HG02678 (cell line): Measurements from ENCODE around the gene ADPGK.
A peak's percentile ranks its signal among the peaks of the same experiment; 100 is the strongest.
"Not testable (repeated sequence)": the region's sequence is repeated elsewhere in the genome, so short reads cannot be mapped to it uniquely, and the experiment has no call there.

Source experiments
- ATAC-seq: cut with Tn5 transposase; IDR thresholded peaks from one replicate; pipeline ENCODE4 v1.9.1; 2021; ENCODE audit warnings: mild to moderate bottlenecking, moderate library complexity; ENCODE audit not compliant: unreplicated experiment

ADPGK gene

DNA sequence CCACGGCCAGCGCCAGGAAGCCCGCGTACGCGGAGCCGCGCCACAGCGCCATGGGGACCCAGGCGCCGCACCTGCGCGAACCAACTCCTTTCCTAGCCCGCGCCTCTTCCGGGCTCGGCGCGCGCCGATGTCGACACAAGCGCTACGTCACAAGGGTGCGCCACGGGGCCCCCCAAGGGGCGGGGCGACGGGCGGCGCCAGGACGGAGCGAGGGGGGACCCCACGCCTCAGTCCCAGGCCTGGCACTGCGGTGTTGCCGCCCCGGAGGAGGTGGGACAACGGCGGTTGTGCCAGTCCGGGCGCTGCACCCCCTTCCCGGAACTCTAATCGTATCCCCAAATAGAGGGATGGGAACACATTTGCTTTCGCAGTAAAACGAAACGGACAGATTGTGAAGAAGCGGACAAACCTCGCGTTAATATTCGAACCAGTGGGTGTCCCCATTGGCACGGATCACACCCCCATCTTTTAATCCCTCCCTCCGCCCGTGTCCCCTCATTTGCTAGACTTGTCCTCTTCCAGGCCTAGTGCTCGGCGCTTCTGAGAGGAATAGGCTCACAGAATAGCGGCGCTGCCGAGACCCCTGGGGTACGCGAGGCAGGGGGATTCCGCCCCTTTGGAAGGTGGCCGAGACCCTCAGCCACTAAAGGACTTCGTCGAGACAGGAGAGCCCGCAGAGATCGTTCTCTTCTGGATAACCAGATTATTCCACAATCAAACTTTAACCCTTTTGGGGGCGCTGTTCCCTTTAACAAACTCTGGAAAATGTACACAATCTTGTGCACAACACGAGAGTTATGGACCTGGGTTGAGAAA lies at the start of gene ADPGK:
Gene ADPGK (minus strand): TSS at position 119 of the 816 bp plus-strand sequence. CDS start 67 bp downstream, at position 52.
- ATAC-seq: peak; percentile 81

DNA sequence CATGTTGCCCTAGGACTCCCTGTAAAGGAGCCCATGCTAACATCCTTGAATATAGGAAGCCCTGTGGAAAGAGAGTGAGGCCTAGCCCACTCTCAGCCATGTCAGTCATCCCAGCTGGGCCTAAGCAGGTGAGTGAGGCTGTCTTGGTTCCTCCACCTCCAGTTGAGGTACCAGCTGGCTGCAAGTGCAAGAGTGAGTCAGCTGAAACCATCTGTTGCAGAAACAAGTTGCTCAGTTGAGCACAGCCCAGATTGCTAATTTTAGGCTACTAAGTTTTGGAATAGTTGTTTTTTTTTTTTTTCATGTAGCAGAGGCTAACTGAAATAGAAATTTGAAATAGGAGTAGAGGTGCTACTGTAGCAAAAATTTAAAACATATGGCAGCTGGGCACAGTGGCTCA lies 43.7 kb upstream of the ADPGK start:
- no peak for ATAC-seq

DNA sequence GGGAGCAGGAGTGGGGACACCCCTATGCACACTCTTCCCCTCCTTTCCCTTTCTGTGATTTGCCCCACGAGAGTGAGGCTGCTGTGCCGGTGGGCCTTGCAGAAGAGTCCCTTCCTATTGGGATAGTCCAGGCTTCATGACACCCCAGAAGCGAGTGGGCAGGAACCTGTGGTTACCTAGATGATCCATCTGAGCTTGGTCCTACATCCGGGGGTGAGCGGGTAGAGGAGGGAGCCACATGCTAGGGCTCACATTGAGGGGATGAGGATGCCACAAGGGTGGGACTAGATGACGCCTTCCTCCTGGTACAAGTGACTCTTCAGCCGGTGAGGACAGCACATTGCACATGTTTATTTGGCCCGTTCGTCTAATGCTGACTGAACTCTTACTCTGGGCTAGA lies 43.1 kb upstream of the ADPGK start:
- no peak for ATAC-seq

DNA sequence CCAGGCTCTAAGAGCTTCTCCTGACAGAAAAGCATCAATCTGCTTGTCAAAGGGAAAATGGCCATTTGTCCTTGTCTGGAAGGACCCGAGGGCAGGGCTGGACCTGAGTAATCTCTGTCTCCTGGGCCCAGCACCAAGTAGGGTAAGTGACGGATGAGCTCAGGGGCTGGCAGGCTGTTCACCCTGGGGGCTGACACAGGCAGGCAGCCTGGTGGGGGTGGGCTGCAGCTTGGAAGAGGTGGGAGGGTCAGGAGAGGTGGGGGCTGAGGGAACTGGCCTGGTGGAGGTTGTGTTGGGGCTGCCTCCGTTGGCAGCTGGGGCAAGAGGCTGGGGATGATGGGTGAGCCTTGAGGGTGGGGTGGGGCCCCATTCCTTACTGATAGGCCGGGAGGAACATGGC lies 42.3 kb upstream of the ADPGK start:
- no peak for ATAC-seq

DNA sequence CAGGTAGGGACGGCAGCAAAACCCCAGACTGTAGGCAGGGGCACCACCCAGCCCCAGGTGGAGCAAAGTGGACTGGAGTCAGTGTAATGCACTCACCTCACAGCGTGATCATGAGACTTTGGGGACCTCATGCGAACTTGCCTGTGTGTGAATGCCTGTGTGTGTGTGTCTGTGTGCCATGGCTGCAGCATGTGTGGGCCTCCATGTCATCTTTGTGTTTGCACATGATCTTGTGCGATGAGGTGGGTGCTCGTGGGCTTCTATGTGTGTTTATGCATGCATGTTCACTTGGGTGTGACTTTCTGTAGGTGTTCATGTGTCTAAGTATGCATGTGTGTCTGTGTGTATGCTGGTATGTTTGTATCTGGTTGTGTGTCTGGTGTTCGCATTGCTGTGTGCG lies 41.2 kb upstream of the ADPGK start:
- no peak for ATAC-seq

DNA sequence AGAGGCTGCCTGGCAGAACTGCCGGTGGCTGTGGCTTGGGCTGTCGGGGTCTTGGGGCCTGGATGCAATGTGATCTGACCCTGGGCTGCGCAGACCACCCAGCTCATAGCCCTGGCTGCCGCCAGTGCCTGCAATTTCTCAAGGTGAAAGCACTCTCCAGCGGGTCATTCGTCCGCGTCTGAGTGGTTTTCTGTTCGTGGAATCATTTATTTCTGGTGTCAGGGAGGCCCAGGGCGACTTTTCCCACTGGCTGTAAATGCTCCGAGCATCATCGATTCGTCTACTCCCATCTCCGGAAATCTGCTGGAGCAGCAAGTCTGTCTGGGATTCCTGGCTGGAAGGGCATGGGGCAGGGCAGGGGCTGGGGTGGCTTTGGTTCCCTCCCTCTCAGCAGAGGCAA lies 40.6 kb upstream of the ADPGK start:
- ATAC-seq: no peak

DNA sequence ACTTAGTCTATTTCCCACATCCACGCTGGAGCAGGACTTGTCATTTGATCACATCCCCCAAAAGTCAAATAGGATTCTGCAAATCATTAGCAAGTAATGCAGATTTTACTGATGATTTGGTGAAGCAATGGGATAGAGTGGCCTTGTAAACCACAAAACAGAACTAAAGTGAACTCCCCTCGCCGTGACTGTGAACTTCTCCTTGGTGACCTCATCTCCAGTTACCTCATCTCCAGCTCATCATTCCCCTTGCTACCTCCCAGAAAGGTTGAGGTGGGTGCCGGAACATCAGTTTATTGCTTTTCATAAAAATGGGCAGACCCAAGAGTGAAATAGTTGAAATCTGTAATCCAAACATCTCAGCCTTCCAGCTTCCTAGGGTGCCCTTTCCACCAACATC lies 36.7 kb upstream of the ADPGK start:
- no peak for ATAC-seq

DNA sequence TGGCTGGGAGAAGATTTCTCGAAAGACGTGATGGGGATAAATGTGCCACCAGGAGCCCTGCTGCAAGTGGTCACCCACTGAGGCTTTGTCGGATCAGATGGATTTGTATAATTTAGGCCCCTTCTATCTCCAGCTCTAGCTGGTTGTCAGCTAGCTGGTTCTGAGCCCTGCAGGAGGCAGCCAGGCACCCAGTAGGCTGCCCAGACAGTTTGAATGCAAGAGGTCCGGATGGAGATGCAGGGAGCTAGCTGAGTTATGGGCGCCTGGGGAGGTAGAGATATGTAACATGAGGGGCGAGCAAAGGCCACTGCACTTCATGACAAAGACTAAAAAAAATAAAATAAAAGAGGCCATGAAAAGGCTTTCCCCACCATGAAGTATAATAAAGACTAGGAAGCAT lies 35.1 kb upstream of the ADPGK start:
- ATAC-seq: no peak

DNA sequence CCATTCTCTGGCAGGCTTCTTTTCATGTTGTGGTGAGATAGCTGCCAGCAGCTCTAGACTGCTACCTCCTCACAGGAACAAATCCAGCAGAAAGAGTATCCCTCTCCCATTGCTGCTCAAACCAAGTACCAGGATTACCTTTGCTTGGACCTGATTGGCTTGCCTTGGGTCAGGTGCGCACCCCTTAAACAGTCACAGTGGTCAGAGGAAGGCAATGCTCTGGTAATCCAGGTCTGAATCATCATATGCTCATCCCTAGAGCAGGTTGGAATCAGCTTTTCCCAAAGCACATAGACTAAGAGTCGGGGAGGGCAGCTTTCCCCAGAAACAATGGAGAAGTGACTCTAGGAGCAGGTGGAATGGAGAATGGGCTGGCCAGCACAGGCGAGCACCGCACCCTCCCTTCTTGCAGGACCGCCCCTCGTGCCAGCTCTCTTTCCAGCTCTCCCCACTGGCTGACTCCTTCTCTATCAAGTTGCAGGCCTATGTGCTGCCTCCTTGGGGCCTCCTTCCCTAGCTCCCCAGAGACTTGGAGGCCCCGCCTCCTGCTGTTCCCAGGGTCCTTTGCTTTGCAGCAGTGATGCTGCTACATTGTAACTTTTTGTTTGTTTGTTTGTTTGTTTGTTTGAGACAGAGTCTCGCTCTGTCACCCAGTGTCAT lies 29.9 kb upstream of the ADPGK start:
- no peak for ATAC-seq

DNA sequence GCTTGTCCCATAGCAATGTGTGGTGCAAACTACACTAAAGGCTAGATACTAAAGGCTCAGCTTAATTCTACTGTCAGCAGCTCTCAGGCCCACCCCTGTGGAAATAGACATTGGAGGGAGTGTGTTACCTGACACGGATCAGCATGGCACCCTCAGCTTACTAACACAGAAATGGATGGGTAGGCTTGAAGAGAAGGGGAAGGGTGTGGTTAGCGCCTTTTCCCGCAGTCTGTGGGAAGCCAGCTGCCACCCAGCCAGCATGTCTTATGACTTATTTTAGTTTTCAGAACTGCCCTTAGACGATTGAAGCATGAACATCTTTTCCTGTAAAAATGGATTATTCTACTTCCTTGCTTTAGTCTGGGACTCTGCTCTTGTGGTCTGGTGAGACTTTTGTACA lies 25.8 kb upstream of the ADPGK start:
- no peak for ATAC-seq

DNA sequence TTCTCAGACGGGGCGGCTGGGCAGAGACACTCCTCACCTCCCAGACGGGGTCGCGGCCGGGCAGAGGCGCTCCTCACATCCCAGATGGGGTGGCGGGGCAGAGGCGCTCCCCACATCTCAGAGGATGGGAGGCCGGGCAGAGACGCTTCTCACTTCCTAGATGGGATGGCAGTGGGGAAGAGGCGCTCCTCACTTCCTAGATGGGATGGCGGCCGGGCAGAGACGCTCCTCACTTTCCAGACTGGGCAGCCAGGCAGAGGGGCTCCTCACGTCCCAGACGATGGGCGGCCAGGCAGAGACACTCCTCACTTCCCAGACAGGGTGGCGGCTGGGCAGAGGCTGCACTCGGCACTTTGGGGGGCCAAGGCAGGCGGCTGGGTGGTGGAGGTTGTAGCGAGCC lies 23.8 kb upstream of the ADPGK start:
- not testable (repeated sequence) for ATAC-seq

DNA sequence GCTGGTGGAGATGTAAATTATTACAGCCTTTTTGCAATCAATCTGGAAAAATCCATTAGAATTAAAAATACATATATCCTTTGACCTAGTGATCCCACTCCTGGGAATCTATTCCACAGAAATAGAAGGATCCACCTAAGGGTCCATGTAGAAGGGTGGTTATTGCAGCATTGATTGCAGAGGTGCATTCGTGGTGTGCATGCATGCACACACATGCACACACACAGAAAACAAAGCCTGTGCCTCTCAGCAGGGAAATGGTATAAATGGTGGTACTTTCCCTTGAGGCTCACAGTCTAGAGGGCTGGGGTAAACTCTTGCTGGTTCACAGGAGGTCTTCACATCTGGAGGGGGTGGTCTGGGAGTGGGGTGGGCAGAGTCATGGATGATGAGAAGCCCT lies 19.4 kb upstream of the ADPGK start:
- ATAC-seq: no peak

DNA sequence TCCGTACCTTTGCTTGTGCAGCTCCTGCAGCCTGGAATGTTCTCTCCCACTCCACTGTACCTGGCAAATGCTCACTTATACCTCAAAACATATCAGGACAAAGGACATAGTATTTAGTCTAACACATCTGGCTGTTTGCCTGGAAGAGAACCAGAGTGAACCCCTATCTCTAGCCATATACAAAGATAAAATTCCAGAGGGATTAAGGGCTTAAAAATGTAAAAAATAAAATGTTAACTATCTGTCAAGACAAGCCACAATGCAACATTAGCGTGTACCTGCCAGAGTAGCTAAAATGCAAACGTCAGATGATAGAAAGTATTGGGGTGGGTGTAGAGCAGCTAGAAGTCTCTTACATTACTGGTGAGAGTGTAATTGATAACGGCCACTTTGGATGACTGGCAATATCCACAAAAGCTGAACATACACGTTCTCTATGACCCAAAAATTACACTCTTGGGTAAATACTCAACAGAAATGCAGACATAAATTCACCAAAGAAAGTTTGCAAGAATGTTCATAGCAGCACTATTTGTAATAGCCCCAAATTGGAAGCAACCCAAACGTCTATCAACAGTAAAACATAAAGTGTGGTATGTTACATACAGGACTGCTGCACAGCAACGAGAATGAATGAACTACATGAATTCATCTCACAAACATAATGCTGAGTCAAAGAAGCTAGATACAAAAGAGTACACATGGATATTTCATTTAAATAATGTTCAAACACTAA lies 18.2 kb upstream of the ADPGK start:
- no peak for ATAC-seq

DNA sequence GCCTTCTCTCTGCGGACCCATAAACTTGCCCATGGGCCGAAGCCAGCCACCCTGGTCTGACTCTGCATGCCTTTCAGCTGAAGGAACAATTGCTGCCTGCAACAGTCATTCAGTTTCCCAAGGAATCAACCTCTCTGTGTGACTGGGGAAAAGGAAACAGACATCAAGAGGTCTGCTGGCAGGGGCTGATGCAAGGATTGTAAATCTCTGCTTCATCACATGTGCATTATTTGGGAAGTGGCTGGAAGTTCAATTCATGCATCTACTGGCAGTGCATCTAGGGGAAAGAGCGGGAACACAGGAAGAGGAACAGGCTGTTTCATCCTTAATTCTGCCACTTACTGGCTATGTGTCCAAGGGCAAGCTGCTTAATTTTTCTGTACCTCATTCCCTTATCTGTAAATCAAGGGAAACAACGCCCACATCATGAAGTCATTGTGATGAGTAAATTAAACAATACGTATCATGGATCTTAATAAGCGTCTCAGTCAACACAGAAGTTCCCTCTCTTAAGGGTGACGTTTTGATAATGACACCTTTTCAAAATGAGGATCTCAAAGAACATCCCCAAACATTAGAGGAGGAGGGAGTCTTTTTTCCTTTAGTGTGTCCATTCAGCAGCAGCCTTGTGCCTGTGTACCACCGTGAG lies 17.4 kb upstream of the ADPGK start:
- no peak for ATAC-seq

DNA sequence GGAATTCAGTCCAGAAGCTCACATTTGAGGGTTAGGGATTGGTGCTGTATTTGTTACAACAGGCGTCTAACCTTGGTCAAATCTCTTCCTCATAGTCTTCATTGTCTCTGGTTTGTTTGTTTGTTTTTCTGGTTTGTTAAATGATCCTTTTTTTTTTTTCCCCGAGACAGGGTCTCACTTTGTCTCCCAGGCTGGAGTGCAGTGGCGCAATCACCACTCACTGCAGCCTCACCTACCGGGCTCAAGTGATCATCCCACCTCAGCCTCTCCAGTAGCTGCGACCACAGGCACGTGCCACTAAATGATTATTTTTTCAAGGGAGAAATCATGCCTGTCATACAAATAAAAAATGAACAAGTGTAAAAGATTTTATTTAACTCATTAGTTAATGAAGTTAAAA lies 14.3 kb upstream of the ADPGK start:
- ATAC-seq: no peak

DNA sequence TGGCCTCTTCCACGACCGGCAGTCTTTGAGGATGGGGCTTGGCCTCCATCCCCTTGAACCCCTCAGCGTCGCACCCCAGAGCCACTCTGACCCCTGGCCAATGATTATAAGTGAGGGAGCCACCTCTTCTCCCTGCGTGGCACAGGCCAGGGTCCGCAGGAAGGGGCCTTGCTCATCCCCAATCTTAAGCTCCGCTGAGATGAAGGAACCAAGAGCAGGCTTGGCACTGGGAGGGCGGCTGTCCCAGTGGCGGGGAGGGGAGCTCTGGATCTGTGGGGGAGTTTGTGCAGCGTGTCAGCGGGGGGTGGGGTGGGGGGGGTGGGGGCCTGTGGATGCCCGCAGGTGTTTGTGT lies 13.8 kb upstream of the ADPGK start:
- no peak for ATAC-seq

DNA sequence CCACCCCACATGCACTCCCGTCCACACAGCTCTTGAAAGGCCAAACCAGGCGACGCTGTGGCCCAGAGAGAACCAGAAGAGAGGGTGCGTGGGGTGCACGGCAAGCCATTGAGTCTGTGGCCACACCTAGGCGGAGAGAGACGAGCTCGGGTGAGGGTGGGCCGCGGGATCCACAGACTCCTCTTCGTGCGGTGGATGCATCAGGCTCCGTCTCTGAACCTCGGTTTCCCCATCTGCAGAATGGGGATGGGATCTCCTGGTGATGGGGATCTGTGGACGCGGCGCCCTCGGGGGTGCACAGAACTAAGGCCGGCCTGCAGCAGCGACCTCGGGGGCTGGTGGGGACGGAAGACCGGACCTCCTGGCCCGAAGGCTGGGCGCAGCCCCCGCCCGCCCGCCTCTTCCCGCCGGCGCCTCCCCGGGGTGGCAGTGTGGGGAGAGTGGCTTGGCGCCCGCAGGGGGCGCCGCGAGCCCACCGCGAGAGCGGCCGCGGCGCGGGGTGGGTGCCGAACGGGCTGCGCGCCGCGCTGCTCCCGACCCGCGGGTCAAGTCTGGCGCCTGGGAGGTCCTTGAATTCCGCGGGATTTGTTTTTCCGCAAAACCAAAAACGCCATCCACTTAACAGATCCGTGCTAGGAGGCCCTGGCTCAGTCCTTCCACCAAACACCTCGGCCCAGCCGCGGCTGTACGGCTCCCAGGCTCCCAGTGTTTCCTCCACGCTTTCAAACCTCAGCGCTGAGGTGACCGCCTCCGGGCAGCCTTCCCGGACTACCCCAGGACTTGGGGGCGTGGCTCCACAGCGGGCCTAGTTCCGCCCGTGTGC lies 13.2 kb upstream of the ADPGK start:
- peak; percentile 56 for ATAC-seq

DNA sequence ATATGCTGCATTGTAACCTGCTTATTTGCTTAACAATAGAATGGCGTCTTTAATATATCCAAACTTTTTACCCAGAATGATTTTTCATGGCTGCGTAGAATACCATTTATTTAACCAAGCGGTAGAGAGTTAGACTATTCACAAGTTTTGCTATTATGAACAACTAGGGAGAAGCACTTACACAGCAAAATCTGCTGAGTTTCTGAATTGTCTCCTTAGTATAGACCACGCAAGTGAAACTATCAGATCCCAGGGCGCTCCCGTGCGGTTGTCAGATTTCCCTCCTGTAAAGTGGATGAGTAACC lies 12.6 kb upstream of the ADPGK start:
- ATAC-seq: no peak

DNA sequence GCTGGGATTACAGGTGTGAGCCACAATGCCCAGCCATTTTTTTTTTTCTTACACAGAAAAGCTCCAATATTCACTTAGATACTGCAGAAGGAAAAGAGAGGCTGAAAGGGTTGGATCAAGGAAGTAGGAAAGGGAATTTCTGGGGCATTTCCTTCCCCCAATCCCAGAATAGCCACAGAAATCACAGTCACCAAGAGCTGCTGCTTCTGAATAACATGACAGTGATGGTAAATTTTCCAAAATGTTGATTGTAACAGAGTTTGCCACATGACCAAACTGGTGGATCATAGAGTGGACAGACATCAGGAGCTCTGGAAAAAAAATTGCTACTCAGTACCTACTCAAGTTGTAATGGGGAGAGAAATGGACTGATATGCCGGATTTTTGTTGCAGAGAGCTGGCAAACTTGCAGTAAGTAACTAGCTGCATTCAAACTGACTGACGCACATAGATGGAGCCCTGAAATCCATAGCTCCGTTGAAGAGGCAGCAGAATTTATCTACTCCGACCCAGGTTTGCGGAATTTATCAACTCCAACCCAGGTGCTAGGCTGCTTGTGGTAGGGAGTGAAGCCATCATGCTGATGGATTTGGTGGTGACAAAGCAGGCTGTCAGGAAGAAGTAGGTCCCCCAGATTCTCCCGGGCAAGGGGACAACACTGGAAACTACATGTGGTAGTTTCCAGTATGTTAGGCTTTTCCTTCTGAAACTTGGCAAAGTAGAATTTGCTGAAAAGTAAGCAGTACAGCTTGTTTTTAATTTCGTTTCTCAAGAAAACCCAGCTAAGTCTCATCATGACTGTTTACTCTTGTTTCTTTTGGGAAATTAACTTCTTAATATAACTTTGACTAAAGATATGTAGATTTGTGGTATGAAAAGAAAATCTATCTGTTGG lies 10.5 kb upstream of the ADPGK start:
- ATAC-seq: no peak

DNA sequence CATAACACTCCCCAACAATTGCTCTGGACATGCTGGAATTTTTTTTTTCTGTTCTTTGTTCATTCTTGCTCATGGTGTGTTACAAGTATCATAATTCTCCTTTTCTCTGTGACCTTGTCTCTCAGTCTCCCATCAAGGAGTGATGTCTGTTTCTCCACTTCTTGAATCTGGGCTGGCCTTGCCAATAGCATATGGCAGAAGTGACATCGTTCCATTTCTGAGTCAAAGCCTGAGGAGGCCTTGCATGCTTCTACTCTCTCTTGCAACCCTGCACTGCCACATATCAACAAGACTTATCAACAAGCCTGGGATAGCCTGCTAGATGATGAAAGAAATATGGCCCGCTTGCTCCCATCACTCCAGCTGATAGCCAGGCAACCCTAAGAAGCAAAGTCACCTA lies 8.9 kb upstream of the ADPGK start:
- ATAC-seq: no peak
